ENCODE results near the gene KCTD21. TPM values are rescaled to one million over a fixed set of nuclear protein-coding genes. Genes with fewer than 3 reads are reported as not detected.
"Not testable (repeated sequence)": the region's sequence is repeated elsewhere in the genome, so short reads cannot be mapped to it uniquely, and the experiment has no call there.

Gene KCTD21
- total RNA-seq, 1 experiment from 2014 or later, result 5.7 TPM

DNA sequence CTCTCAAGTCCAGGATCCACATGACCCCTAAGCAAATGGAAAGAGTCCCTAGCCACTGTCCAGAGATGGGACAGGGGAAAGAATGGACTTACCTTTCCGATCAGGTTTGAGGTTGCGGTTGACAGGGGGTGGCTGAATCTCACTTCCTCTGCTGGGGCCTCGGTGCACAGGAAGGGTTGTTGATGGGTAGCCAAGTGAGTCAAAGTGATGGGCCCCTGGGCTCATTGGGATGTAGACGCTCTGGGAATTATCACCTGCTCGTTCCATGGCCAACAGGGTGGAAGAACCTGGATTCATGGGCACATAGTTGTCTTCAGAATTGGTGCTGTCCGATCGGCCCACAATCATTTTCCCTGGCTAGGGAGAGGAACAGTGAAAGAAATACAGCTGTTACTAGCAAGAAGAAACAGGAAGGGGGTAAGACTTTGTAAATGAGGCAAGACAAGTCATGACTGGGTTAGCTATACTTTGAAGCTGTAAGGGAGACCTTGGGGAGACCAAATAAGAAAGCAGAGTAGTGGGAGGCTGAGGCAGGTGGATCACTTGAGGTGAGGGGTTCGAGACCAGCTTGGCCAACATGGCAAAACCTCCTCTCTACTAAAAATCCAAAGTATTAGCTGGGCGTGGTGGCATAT, 35.0 kb upstream of the KCTD21 start:
- Histone ChIP-seq H3K9me3 (replicated peaks) (no peaks in the 10 kb centered on the region), H3K4me3 (no peak overlapping the region), H3K4me1 (replicated peaks) (no peaks in the 10 kb centered on the region), H3K36me3 (no peaks in the 10 kb centered on the region), H3K27ac (no peak overlapping the region), H3K27me3 (replicated peaks) (no peaks in the 10 kb centered on the region)
- DNase-seq (ENCODE audit: low read depth in 1 of 2, low spot score in 2 of 2), result no peak

- not testable (repeated sequence) for H3K36me3 ChIP-seq; H3K4me3 ChIP-seq; H3K9me3 ChIP-seq (replicated peaks); H3K27ac ChIP-seq; H3K4me1 ChIP-seq (replicated peaks); DNase-seq (ENCODE audit: low read depth in 1 of 2, low spot score in 2 of 2); H3K27me3 ChIP-seq (replicated peaks)
Observed at GRCh38 chr11:78222726-78223125, 34.3 kb upstream of the KCTD21 start.

- Histone ChIP-seq H3K36me3 (no peaks in the 10 kb centered on the region), H3K9me3 (replicated peaks) (no peaks in the 10 kb centered on the region), H3K27ac (no peak overlapping the region), H3K4me3 (no peak overlapping the region), H3K27me3 (replicated peaks) (no peaks in the 10 kb centered on the region), H3K4me1 (replicated peaks) (no peaks in the 10 kb centered on the region)
- no peak for DNase-seq (ENCODE audit: low read depth in 1 of 2, low spot score in 2 of 2)
Observed at GRCh38 chr11:78221396-78222315, 33.2 kb upstream of the KCTD21 start.

DNA sequence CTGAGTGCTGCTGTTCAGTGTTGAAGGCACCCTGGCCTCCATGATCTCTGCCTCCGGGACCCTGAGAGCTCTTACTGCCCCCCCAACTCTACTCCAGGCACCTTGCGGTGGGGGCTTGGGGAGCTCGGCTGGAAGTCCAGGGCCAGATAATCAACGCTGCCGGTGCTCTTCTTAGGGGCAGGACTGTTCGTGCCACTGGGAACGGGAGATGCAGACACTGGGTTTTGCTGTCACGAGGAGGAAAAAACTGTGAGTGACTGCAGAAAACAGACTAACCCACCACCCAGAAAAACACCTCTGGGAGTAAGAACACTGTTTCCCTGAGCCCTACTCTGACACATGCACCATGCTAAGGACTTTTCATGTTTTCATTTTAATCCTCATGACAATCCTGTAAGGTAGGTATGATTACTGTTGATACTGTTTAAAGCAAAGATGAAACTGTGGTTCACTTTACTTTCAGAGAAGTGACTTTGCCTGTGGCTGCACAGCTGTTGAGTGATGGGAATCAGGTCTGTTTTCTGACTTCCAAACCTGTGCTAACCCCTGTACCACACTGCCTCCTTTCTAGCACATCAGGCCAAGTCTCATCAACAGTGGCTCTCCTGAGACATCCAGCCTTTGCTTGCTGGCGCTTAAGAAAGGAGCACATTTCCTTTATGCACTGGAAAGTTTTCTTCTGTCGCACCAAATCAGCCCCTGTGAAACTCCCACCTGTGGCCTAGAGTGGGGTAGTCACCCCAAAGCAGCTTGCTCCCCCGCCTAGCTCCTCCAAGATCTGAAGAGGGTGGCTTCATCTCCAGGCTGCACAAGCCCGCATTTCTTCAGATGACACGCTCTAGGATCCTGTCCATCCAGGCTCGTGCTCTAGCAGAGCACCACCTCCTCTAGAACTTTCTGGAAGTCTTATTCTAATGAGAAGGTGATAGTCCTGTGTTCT, 32.1 kb upstream of the KCTD21 start:
- H3K9me3 ChIP-seq (replicated peaks), result no peaks in the 10 kb centered on the region
- DNase-seq (ENCODE audit: low read depth in 1 of 2, low spot score in 2 of 2), result no peak
- H3K4me3 ChIP-seq, result no peak overlapping the region
- no peaks in the 10 kb centered on the region for H3K36me3 ChIP-seq
- no peak overlapping the region for H3K27ac ChIP-seq
- no peaks in the 10 kb centered on the region for H3K4me1 ChIP-seq (replicated peaks)
- no peaks in the 10 kb centered on the region for H3K27me3 ChIP-seq (replicated peaks)

DNA sequence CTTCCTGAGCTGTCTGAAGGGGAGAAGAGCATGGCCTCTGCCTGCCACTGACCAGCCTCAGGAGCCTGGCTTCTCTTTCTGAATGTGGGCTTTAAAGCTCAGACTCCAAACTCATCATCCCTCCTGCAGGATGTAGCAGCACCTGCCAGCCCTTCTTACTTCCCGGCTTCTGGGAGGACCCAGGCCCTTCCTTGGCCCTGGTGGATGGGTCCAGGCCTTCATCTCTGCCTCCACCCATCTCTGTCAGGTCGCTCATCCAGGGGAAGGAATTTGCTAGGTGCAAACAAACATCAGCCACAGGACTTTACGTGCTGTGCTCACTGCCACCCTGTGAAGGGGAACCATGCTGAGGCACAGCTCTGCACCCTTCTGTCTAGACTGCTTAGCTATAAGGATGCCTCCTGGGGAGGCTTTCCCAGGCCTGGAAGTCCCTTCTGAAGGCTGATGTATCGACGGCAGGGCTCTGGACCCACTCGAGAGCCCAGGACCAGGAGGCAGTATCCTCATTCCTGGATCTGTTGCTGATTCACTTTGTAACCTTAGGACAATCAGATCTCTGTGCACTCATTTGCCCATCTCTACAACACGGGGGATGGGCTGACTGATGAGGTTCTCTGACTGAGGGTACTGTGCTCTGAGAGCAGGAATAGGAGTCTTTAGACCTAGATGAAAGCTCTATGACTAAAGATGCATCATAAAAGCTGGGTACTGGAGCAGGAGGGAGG, 31.2 kb upstream of the KCTD21 start:
- Histone ChIP-seq H3K9me3 (replicated peaks) (no peaks in the 10 kb centered on the region), H3K36me3 (no peaks in the 10 kb centered on the region), H3K4me1 (replicated peaks) (no peaks in the 10 kb centered on the region), H3K27me3 (replicated peaks) (no peaks in the 10 kb centered on the region), H3K27ac (no peak overlapping the region), H3K4me3 (no peak overlapping the region)
- no peak for DNase-seq (ENCODE audit: low read depth in 1 of 2, low spot score in 2 of 2)

- no peak overlapping the region for H3K4me3 ChIP-seq
- no peaks in the 10 kb centered on the region for H3K27me3 ChIP-seq (replicated peaks)
- no peak overlapping the region for H3K27ac ChIP-seq
- no peaks in the 10 kb centered on the region for H3K36me3 ChIP-seq
- no peak for DNase-seq (ENCODE audit: low read depth in 1 of 2, low spot score in 2 of 2)
- H3K9me3 ChIP-seq (replicated peaks), result no peaks in the 10 kb centered on the region
- no peaks in the 10 kb centered on the region for H3K4me1 ChIP-seq (replicated peaks)
Observed at GRCh38 chr11:78218707-78219492, 30.5 kb upstream of the KCTD21 start.

GRCh38 chr11:78217650-78218541, 29.5 kb upstream of the KCTD21 start:
- no peak overlapping the region for H3K27ac ChIP-seq
- H3K4me1 ChIP-seq (replicated peaks), result no peaks in the 10 kb centered on the region
- no peak for DNase-seq (ENCODE audit: low read depth in 1 of 2, low spot score in 2 of 2)
- no peak overlapping the region for H3K4me3 ChIP-seq
- no peaks in the 10 kb centered on the region for H3K27me3 ChIP-seq (replicated peaks)
- H3K9me3 ChIP-seq (replicated peaks), result no peaks in the 10 kb centered on the region
- no peaks in the 10 kb centered on the region for H3K36me3 ChIP-seq

GRCh38 chr11:78216571-78217287, 28.3 kb upstream of the KCTD21 start:
- no peak overlapping the region for H3K27ac ChIP-seq
- no peaks in the 10 kb centered on the region for H3K9me3 ChIP-seq (replicated peaks)
- H3K27me3 ChIP-seq (replicated peaks), result no peaks in the 10 kb centered on the region
- H3K36me3 ChIP-seq, result no peaks in the 10 kb centered on the region
- DNase-seq (ENCODE audit: low read depth in 1 of 2, low spot score in 2 of 2), result no peak
- H3K4me3 ChIP-seq, result no peak overlapping the region
- H3K4me1 ChIP-seq (replicated peaks), result no peaks in the 10 kb centered on the region

DNA sequence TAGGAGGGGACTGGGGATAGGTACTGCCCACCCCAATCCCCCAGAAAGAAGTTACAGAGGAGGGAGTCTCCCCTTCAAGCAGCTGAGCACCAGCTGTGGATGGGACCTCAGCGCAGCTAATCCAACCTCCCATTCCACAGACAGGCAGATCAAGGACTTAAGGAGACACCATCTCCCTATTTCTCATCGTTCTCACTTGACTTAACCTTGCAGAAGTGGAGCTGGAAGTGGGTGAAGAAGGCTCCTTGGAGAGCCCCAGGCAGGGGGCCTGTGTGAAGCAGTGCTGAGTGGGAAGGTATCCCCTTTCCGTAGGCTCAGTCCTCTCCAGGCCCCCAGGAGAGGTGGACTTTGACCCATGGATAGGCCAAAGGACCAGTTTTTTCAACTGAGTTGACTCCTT, 27.6 kb upstream of the KCTD21 start:
- Histone ChIP-seq H3K36me3 (no peaks in the 10 kb centered on the region), H3K4me3 (no peak overlapping the region), H3K27ac (no peak overlapping the region), H3K9me3 (replicated peaks) (no peaks in the 10 kb centered on the region), H3K4me1 (replicated peaks) (no peaks in the 10 kb centered on the region), H3K27me3 (replicated peaks) (no peaks in the 10 kb centered on the region)
- no peak for DNase-seq (ENCODE audit: low read depth in 1 of 2, low spot score in 2 of 2)

DNA sequence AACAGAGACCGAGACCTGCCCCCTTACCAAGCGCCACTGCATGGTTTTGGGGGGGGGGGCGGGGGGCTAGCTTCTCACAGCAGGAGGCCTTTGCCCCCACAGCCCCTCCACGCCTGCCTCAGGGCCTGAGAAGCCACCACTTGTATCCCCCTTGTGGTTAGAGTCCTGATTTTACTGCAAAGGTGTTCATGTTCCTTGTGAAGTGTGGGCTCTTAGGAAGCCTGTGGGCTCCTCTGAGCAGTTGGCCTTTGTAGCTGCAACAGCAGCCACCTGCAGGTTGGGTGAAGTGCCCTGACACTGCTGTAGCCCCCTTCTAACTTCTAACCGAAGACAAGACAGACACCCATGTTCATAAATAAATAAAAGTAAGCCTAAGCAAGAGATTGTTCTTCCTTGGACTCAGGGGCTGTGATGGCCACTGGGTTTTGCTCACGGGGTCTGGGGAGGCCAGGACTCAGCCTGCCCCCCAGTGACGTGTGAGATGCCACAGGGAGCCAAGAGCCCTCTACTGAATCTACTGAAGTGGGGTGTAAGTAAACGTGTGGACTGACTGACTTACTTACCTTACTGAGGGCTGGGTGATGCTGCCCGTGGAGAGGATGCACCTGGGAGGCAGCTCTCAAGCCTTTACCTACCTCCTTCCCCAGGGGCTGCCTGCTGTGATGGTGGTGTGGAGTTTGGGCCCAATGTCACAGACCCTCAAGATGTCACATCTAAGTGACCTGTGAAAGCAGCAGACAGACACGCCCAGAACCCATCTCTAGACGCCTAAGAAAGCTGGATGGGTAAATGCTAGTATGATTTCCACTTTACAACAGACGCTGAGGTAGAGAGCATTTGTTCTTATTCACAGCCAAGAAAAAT, 26.1 kb upstream of the KCTD21 start:
- no peak overlapping the region for H3K4me3 ChIP-seq
- no peak for DNase-seq (ENCODE audit: low read depth in 1 of 2, low spot score in 2 of 2)
- H3K27ac ChIP-seq, result no peak overlapping the region
- no peaks in the 10 kb centered on the region for H3K4me1 ChIP-seq (replicated peaks)
- no peaks in the 10 kb centered on the region for H3K27me3 ChIP-seq (replicated peaks)
- no peaks in the 10 kb centered on the region for H3K36me3 ChIP-seq
- no peaks in the 10 kb centered on the region for H3K9me3 ChIP-seq (replicated peaks)
